ENCODE results near the gene GLT8D1.
"Not testable (repeated sequence)": the region's sequence is repeated elsewhere in the genome, so short reads cannot be mapped to it uniquely, and the experiment has no call there.

Gene GLT8D1

GRCh38 chr3:52679811-52680210, 25.8 kb downstream of the GLT8D1 start:
- DNase-seq, result no peak
- Histone ChIP-seq H3K27me3 (no peaks in the 10 kb centered on the region), H3K9me3 (no peaks in the 10 kb centered on the region), H3K36me3 (peaks cover 14% of the 10 kb centered on the region), H3K4me1 (no peaks in the 10 kb centered on the region), H3K4me3 (ENCODE audit: low read depth, low read length) (no peak overlapping the region)
- TF ChIP-seq CTCF (IDR thresholded peaks at IDR 0.05; ENCODE audit: low read depth, low read length), result no peak

- H3K4me1 ChIP-seq, result no peaks in the 10 kb centered on the region
- no peak for TF ChIP-seq CTCF (IDR thresholded peaks at IDR 0.05; ENCODE audit: low read depth, low read length)
- DNase-seq, result no peak
Measured at GRCh38 chr3:52679199-52679538, 26.4 kb downstream of the GLT8D1 start.

GRCh38 chr3:52678265-52679198, 27.1 kb downstream of the GLT8D1 start:
- peaks cover 14% of the 10 kb centered on the region for H3K36me3 ChIP-seq
- no peaks in the 10 kb centered on the region for H3K9me3 ChIP-seq
- no peak for DNase-seq
- TF ChIP-seq CTCF (IDR thresholded peaks at IDR 0.05; ENCODE audit: low read depth, low read length), result no peak
- H3K4me3 ChIP-seq (ENCODE audit: low read depth, low read length), result no peak overlapping the region
- no peaks in the 10 kb centered on the region for H3K4me1 ChIP-seq
- no peaks in the 10 kb centered on the region for H3K27me3 ChIP-seq

More at GRCh38 chr3:52679199-52679538, 26.4 kb downstream of the GLT8D1 start:
- no peaks in the 10 kb centered on the region for H3K27me3 ChIP-seq
- H3K36me3 ChIP-seq, result peaks cover 14% of the 10 kb centered on the region
- no peaks in the 10 kb centered on the region for H3K9me3 ChIP-seq
- H3K4me3 ChIP-seq (ENCODE audit: low read depth, low read length), result no peak overlapping the region

GRCh38 chr3:52676201-52676600, 29.4 kb downstream of the GLT8D1 start:
- H3K9me3 ChIP-seq; H3K27me3 ChIP-seq; H3K4me1 ChIP-seq; DNase-seq; H3K4me3 ChIP-seq (ENCODE audit: low read depth, low read length): not testable (repeated sequence)
- H3K36me3 ChIP-seq, result peaks cover 14% of the 10 kb centered on the region

- Histone ChIP-seq H3K27me3 (no peaks in the 10 kb centered on the region), H3K4me3 (ENCODE audit: low read depth, low read length) (no peak overlapping the region), H3K36me3 (peaks cover 3% of the 10 kb centered on the region; the same call in 1 of the 2 replicates), H3K4me1 (no peaks in the 10 kb centered on the region), H3K9me3 (no peaks in the 10 kb centered on the region)
- TF ChIP-seq CTCF (IDR thresholded peaks at IDR 0.05; ENCODE audit: low read depth, low read length), result no peak
- no peak for DNase-seq
Measured at GRCh38 chr3:52671676-52672075, 33.9 kb downstream of the GLT8D1 start.

- no peaks in the 10 kb centered on the region for H3K4me1 ChIP-seq
- H3K27me3 ChIP-seq, result no peaks in the 10 kb centered on the region
- H3K4me3 ChIP-seq (ENCODE audit: low read depth, low read length), result no peak overlapping the region
- H3K9me3 ChIP-seq, result no peaks in the 10 kb centered on the region
- TF ChIP-seq CTCF (IDR thresholded peaks at IDR 0.05; ENCODE audit: low read depth, low read length), result no peak
- DNase-seq, result no peak
- H3K36me3 ChIP-seq, result peaks cover 3% of the 10 kb centered on the region; the same call in 1 of the 2 replicates
Measured at GRCh38 chr3:52670621-52671521, 34.7 kb downstream of the GLT8D1 start.

All from BE2C (cell line).